ENCODE results near the gene ANKRD60. TPM values are rescaled to one million over a fixed set of nuclear protein-coding genes. Genes with fewer than 3 reads are reported as not detected.

ANKRD60 gene
- total RNA-seq, 1 donor from 2014 or later, result not detected

GRCh38 chr20:58244517-58245030, 16.1 kb upstream of the ANKRD60 start:
- H3K4me3 ChIP-seq (ENCODE audit: low read depth, low read length), result no peak overlapping the region
- TF ChIP-seq, protein P1, sequence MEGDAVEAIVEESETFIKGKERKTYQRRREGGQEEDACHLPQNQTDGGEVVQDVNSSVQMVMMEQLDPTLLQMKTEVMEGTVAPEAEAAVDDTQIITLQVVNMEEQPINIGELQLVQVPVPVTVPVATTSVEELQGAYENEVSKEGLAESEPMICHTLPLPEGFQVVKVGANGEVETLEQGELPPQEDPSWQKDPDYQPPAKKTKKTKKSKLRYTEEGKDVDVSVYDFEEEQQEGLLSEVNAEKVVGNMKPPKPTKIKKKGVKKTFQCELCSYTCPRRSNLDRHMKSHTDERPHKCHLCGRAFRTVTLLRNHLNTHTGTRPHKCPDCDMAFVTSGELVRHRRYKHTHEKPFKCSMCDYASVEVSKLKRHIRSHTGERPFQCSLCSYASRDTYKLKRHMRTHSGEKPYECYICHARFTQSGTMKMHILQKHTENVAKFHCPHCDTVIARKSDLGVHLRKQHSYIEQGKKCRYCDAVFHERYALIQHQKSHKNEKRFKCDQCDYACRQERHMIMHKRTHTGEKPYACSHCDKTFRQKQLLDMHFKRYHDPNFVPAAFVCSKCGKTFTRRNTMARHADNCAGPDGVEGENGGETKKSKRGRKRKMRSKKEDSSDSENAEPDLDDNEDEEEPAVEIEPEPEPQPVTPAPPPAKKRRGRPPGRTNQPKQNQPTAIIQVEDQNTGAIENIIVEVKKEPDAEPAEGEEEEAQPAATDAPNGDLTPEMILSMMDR (conservative IDR thresholded peaks at IDR 0.05; ENCODE audit: low read depth, low read length), result no peak
- DNase-seq (ENCODE audit: low read depth), result no peak

- DNase-seq (ENCODE audit: low read depth), result no peak
- TF ChIP-seq, protein P1 (conservative IDR thresholded peaks at IDR 0.05; ENCODE audit: low read depth, low read length), result no peak
Observed at GRCh38 chr20:58243653-58244410, 15.4 kb upstream of the ANKRD60 start.

GRCh38 chr20:58242824-58243223, 14.4 kb upstream of the ANKRD60 start:
- DNase-seq (ENCODE audit: low read depth), result no peak
- TF ChIP-seq, protein P1 (conservative IDR thresholded peaks at IDR 0.05; ENCODE audit: low read depth, low read length), result no peak
- no peak overlapping the region for H3K4me3 ChIP-seq (ENCODE audit: low read depth, low read length)

More at GRCh38 chr20:58243653-58244410, 15.4 kb upstream of the ANKRD60 start:
- no peak overlapping the region for H3K4me3 ChIP-seq (ENCODE audit: low read depth, low read length)

DNA sequence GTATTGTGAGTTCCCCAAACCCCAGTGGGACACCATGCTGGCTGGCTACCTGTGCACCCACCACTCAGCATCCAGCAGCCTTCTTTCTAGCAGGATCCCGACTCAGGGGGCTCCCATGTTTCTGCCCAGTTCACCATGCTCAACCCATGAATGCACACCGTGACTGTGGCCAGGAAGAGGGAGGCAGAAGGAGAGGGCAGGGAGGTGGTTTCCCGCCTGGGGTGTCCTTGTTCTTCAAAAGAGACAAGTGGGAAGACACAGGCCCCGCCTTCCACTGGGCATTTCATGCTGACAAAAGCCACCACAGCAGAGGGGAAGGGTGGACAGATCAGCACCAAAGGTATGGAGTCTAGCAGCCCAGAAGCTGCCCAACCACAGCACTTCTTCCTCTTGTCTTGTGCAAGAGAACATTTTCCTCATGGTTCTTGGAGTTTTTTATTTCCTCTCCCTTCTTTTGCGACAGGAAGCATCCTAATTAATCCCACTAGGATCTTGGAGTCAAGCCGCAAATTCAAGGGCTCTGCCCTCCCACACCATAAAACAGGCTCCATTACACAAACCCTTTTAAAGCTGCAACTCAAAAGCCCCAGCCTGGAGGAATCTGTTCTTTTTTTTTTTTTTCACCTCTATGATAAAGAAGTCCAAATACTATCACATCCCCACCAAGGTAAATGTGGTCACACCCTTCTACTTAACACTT, 13.5 kb upstream of the ANKRD60 start:
- TF ChIP-seq, protein P1 (conservative IDR thresholded peaks at IDR 0.05; ENCODE audit: low read depth, low read length), result no peak
- no peak for DNase-seq (ENCODE audit: low read depth)

GRCh38 chr20:58240471-58240870, 12.0 kb upstream of the ANKRD60 start:
- TF ChIP-seq, protein P1 (conservative IDR thresholded peaks at IDR 0.05; ENCODE audit: low read depth, low read length), result no peak
- no peak overlapping the region for H3K4me3 ChIP-seq (ENCODE audit: low read depth, low read length)
- DNase-seq (ENCODE audit: low read depth), result no peak

More for the DNA sequence above, 13.5 kb upstream of the ANKRD60 start:
- H3K4me3 ChIP-seq (ENCODE audit: low read depth, low read length), result no peak overlapping the region

- no peak for DNase-seq (ENCODE audit: low read depth)
- TF ChIP-seq, protein P1 (conservative IDR thresholded peaks at IDR 0.05; ENCODE audit: low read depth, low read length), result no peak
- H3K4me3 ChIP-seq (ENCODE audit: low read depth, low read length), result no peak overlapping the region
Observed at GRCh38 chr20:58239216-58239615, 10.8 kb upstream of the ANKRD60 start.

All from epithelial cell of proximal tubule (primary cell).